Measurements from ENCODE around the gene HARS2. TPM values are rescaled to one million over a fixed set of nuclear protein-coding genes. Genes with fewer than 3 reads are reported as not detected.

Gene HARS2, protein sequence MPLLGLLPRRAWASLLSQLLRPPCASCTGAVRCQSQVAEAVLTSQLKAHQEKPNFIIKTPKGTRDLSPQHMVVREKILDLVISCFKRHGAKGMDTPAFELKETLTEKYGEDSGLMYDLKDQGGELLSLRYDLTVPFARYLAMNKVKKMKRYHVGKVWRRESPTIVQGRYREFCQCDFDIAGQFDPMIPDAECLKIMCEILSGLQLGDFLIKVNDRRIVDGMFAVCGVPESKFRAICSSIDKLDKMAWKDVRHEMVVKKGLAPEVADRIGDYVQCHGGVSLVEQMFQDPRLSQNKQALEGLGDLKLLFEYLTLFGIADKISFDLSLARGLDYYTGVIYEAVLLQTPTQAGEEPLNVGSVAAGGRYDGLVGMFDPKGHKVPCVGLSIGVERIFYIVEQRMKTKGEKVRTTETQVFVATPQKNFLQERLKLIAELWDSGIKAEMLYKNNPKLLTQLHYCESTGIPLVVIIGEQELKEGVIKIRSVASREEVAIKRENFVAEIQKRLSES
- 36.4 and 42.9 TPM in 2 replicates for total RNA-seq (2014; rRNA removed; shearing (Covaris generic))

DNA sequence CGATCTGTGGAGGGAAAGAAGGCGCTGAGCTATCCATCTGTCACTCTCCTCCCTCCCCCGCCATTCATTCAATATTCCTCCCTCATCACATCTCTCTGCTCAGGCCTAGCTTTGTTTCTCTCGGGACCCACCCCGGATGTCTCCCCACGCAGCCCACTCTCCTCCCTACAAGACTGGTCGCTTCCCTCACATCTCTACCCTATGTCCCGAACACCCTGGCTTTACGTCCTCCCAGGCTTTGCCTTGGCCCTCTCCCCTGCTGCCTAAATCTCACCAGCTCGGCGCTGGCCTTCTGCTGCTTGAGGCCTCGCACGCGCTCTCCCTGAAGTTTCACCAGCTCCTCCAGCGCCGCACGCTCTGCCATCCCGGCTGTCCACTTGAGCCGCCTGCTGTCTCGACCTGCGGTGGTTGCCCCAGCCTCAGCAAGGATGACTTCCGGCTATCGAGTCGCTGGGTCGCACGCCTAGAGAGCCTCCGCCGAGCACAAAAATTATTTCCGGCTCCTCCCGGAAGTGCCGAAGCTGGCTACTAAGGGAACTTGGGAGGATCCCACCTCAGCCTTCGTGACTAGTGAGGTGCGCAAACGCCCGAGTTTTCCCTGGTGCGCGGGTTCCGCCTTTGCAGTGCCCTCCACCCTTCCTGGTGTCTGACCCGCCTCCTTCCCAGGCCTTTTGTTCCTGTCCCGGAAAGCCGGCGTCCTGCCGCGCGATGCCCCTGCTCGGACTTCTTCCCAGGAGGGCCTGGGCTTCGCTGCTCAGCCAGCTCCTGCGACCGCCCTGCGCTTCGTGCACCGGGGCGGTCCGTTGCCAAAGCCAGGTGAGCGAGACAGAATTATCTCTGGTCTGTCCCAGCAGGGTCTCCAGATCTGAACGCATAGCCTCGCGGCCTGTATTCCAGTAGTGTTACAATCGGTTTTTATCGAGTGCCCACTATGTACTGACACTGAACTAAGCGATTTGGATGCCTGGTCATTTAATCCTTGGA, at the start of gene HARS2, which contains the start of gene HARS1:
Gene HARS2, plus strand, starts transcription at position 515 of the 984 bp plus-strand sequence. Its CDS starts 194 bp downstream, at position 709.
Gene HARS1, minus strand, starts transcription at position 430 of the 984 bp plus-strand sequence. Its CDS starts 66 bp downstream, at position 364.

DNA sequence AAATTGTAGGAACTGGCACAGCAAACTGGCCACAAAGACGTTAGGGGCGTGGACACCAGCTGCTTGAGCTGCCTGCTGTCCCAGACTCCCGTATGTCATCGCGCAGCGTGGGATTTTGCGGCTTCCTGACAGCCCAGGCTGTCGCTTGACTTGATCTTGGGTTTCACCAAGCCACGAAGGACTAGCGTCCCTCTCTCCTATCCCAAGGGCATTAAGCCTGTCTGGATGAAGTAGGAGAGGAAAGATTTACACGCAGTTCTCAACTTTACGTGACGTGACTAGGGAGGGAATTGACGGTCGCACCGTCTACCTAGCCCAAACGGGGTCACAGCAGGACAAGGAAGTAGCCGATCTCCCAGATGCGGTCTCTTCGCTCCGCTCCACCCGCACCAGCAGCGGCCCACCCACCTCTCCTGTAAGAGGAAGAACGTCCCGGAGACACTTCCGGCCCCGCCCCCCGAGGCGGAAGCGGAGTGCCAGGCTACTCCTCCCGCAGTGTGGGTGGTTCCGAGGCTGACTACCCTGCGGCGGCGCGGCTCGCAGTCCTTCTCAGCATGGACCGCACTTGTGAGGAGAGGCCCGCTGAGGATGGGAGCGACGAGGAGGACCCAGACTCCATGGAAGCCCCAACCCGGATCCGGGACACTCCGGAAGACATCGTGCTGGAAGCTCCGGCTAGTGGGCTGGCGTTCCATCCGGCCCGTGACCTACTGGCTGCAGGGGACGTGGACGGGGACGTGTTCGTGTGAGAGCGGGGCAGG, 26.7 kb upstream of the HARS2 start, which contains the start of gene WDR55:
Gene WDR55, plus strand, starts transcription at position 546 of the 761 bp plus-strand sequence. Its CDS starts 9 bp downstream, at position 555.

DNA sequence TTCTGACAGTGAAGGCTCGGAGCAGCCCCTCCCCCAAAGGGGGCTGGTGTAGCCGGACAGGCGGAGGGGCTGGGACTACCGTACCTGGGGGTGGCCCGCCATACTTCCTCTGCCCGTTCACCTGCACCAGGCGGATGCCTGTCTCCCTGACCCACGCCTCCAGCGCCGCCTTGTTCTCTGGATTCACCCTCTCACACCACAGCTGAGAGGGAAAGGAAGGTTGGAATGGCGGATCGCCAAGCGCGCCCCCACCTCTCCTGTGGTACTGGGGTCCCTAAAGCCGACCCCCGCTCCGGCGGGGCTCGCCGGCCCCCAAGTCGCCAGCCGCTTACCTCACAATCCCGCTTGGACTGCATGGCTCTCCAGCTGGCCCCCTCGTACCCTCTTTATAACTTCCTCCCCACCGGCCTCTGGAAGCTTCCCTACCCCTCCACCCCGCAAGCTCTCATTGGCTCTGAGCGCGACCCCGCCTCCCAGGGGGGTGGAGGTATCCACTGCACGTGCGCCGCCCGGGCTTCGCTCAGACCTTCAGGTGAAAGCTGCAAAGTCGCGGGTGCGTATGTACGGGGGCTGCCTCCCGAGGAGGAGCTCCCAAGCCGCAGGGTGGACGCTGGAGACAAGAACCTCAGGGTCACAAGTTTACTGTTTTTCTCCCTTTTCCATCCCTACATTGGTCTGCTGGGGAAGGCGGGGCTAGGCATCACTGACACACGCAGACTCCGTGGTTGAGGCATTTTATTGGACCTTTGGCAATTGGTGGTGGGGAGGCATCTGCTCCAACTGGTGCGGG, 17.9 kb upstream of the HARS2 start, which contains the start of gene DND1:
Gene DND1, minus strand, starts transcription at position 390 of the 790 bp plus-strand sequence. Its CDS starts 34 bp downstream, at position 356.

DNA sequence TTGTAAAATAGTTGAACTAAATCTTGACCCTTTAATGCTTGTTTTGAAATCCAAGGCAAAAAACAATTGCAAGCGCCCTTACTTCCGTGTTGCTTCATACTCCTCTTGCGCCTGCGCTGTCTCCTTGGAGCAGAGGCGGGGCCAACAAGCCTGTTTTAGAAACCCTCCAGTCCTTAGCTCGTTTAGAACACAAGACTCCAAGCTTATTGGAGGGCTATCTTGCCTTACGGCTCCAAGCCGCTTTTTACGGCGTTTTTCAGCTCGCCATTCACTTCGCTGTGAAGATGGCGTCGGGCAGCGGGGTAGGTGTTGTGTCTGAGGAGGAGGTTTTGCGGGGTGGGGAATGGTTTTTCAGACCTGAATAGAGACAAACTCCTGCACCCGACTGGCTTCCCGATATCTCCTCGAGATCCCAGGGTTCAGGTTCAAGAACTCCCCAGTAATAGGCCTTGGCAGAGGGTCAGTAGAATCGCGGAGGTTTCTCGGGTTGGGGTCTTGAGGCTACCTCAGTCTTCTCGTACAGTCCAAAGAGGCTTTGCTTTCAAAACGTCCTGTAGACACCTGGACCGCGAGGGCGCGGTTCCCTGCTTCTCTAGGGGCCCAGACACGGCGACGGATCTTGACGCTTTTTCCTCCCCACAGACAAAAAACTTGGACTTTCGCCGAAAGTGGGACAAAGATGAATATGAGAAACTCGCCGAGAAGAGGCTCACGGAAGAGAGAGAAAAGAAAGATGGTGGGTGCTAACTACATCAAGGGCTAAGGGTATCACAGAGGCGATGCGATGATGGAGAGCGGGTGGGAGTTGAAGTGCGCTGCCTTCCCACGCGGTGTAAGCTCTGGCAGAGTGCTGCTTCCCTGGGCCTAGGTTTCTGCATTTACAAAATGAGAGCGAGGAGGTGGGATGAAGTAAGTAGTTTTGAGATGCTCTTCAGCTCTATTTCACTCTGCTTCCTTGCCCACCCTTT, 9.2 kb downstream of the HARS2 start, which contains the start of gene ZMAT2:
Gene ZMAT2, plus strand, starts transcription at position 271 of the 968 bp plus-strand sequence. Its CDS starts 14 bp downstream, at position 285.

Small RNAs within 50 kb of the gene (small RNA-seq; reads per million reads assigned to genes)
- gene VTRNA1-1 (13.1 reads per million, percentile 90 among the genes with 10 or more reads in this experiment), gene VTRNA1-2 (2.8 reads per million, percentile 79 among the genes with 10 or more reads in this experiment), gene VTRNA1-3 (0.75 reads per million, percentile 44 among the genes with 10 or more reads in this experiment)

Other genes with a start within 250 kb of the HARS2 start
- gene EIF4EBP3, start 143.8 kb upstream of the HARS2 start, total RNA-seq (2014; rRNA removed; shearing (Covaris generic)), result 1.2 and 1.5 TPM in 2 replicates
- gene SRA1, start 134.0 kb upstream of the HARS2 start, total RNA-seq (2014; rRNA removed; shearing (Covaris generic)), result 75.4 and 81.9 TPM in 2 replicates
- gene APBB3, start 126.9 kb upstream of the HARS2 start, total RNA-seq (2014; rRNA removed; shearing (Covaris generic)), result 21.5 and 23.7 TPM in 2 replicates
- gene SLC35A4, start 126.6 kb upstream of the HARS2 start, total RNA-seq (2014; rRNA removed; shearing (Covaris generic)), result 19.0 and 19.4 TPM in 2 replicates
- gene CD14, start 58.3 kb upstream of the HARS2 start, total RNA-seq (2014; rRNA removed; shearing (Covaris generic)), result 0.30 and 0.66 TPM in 2 replicates
- gene TMCO6, start 52.0 kb upstream of the HARS2 start, total RNA-seq (2014; rRNA removed; shearing (Covaris generic)), result 22.0 and 35.5 TPM in 2 replicates
- 98.0 and 106 TPM in 2 replicates for gene NDUFA2, start 43.8 kb upstream of the HARS2 start, total RNA-seq (2014; rRNA removed; shearing (Covaris generic))
- 156 and 166 TPM in 2 replicates for gene IK, start 43.6 kb upstream of the HARS2 start, total RNA-seq (2014; rRNA removed; shearing (Covaris generic))
- 24.7 and 29.2 TPM in 2 replicates for gene WDR55, start 26.6 kb upstream of the HARS2 start, total RNA-seq (2014; rRNA removed; shearing (Covaris generic))
- 1.2 and 2.6 TPM in 2 replicates for gene DND1, start 17.9 kb upstream of the HARS2 start, total RNA-seq (2014; rRNA removed; shearing (Covaris generic))
- 181 and 182 TPM in 2 replicates for gene HARS1, start 85 bp upstream of the HARS2 start, total RNA-seq (2014; rRNA removed; shearing (Covaris generic))
- 54.2 and 64.0 TPM in 2 replicates for gene ZMAT2, start 9.0 kb downstream of the HARS2 start, total RNA-seq (2014; rRNA removed; shearing (Covaris generic))
- gene PCDHA1, start 94.7 kb downstream of the HARS2 start, total RNA-seq (2014; rRNA removed; shearing (Covaris generic)), result 2.1 and 2.5 TPM in 2 replicates
- 0.96 and 1.3 TPM in 2 replicates for gene PCDHA2, start 103.4 kb downstream of the HARS2 start, total RNA-seq (2014; rRNA removed; shearing (Covaris generic))
- gene PCDHA3, start 109.6 kb downstream of the HARS2 start, total RNA-seq (2014; rRNA removed; shearing (Covaris generic)), result 1.6 and 2.5 TPM in 2 replicates
- 2.4 and 3.2 TPM in 2 replicates for gene PCDHA4, start 115.6 kb downstream of the HARS2 start, total RNA-seq (2014; rRNA removed; shearing (Covaris generic))
- gene PCDHA5, start 130.2 kb downstream of the HARS2 start, total RNA-seq (2014; rRNA removed; shearing (Covaris generic)), result 2.5 and 3.0 TPM in 2 replicates
- gene PCDHA6, start 136.5 kb downstream of the HARS2 start, total RNA-seq (2014; rRNA removed; shearing (Covaris generic)), result 11.5 TPM in 2 replicates
- gene PCDHA7, start 142.8 kb downstream of the HARS2 start, total RNA-seq (2014; rRNA removed; shearing (Covaris generic)), result 3.0 and 4.4 TPM in 2 replicates
- 0.37 and 0.53 TPM in 2 replicates for gene PCDHA8, start 149.7 kb downstream of the HARS2 start, total RNA-seq (2014; rRNA removed; shearing (Covaris generic))
- 1.8 and 2.2 TPM in 2 replicates for gene PCDHA9, start 156.9 kb downstream of the HARS2 start, total RNA-seq (2014; rRNA removed; shearing (Covaris generic))
- gene PCDHA10, start 164.4 kb downstream of the HARS2 start, total RNA-seq (2014; rRNA removed; shearing (Covaris generic)), result 1.5 and 1.8 TPM in 2 replicates
- 1.9 and 4.9 TPM in 2 replicates for gene PCDHA11, start 177.5 kb downstream of the HARS2 start, total RNA-seq (2014; rRNA removed; shearing (Covaris generic))
- 2.8 and 3.7 TPM in 2 replicates for gene PCDHA12, start 183.9 kb downstream of the HARS2 start, total RNA-seq (2014; rRNA removed; shearing (Covaris generic))
- 1.3 and 1.4 TPM in 2 replicates for gene PCDHA13, start 190.7 kb downstream of the HARS2 start, total RNA-seq (2014; rRNA removed; shearing (Covaris generic))
- gene PCDHAC1, start 234.8 kb downstream of the HARS2 start, total RNA-seq (2014; rRNA removed; shearing (Covaris generic)), result 1.5 and 2.3 TPM in 2 replicates